Fibroblast of pulmonary artery (primary cell): ENCODE measurements around the gene SIMC1.

Experiments used
- DNase-seq: peaks from one replicate; pipeline ENCODE4 v3.0.0-alpha.2; 2010; ENCODE audit warnings: low read depth
- H3K4me3 ChIP-seq: replicated peaks from 2 replicates; pipeline ENCODE4 v1.5.1; 2011; ENCODE audit warnings: low read depth, mild to moderate bottlenecking, control low read depth, low read length, moderate library complexity
- CTCF ChIP-seq: IDR thresholded peaks from 2 replicates; pipeline ENCODE4 v1.5.1; 2011; ENCODE audit warnings: mild to moderate bottlenecking, control low read depth, low read length, inconsistent platforms; ENCODE audit errors: missing control alignments

Gene SIMC1

GRCh38 chr5:176383248-176383905, 145.2 kb downstream of the SIMC1 start:
- no peak for TF ChIP-seq CTCF
- no peak overlapping the region for H3K4me3 ChIP-seq
- DNase-seq: no peak

GRCh38 chr5:176383961-176384360, 145.7 kb downstream of the SIMC1 start:
- no peak overlapping the region for H3K4me3 ChIP-seq
- no peak for TF ChIP-seq CTCF
- DNase-seq: no peak

- DNase-seq: no peak
- no peak overlapping the region for H3K4me3 ChIP-seq
- no peak for TF ChIP-seq CTCF
Observed at GRCh38 chr5:176384366-176384930, 146.2 kb downstream of the SIMC1 start.

- no peak for TF ChIP-seq CTCF
- DNase-seq: no peak
- H3K4me3 ChIP-seq: no peak overlapping the region
Observed at GRCh38 chr5:176384991-176385390, 146.8 kb downstream of the SIMC1 start.

GRCh38 chr5:176386491-176386890, 148.3 kb downstream of the SIMC1 start:
- no peak for TF ChIP-seq CTCF
- no peak overlapping the region for H3K4me3 ChIP-seq
- no peak for DNase-seq

GRCh38 chr5:176387384-176387925, 149.2 kb downstream of the SIMC1 start:
- H3K4me3 ChIP-seq: peak overlapping the region; percentile 84
- DNase-seq: no peak
- TF ChIP-seq CTCF: no peak
